CD14-positive monocyte (primary cell): ENCODE results near the gene BDKRB2. TPM values are rescaled to one million over a fixed set of nuclear protein-coding genes. Genes with fewer than 3 reads are reported as not detected.

Experiments used
- DNase-seq, 3 donors: peaks; one replicate each; pipeline ENCODE4 v3.0.0-alpha.2; 2011 to 2022
- H2AFZ ChIP-seq: 2 replicates; pipeline ENCODE4 v1.6.0; 2012; ENCODE audit warnings: mild to moderate bottlenecking, low read depth, low read length, inconsistent platforms; ENCODE audit not compliant: insufficient read depth, poor library complexity, severe bottlenecking
- H3K27ac ChIP-seq, 2 donors: 1 replicate in 1 of 2; 2 replicates in 1 of 2; pipeline ENCODE4 v1.5.1; 2012 to 2013; ENCODE audit warnings: low read length in 2 of 2, control low read depth in 1 of 2, inconsistent platforms in 1 of 2, low read depth in 1 of 2, mild to moderate bottlenecking in 1 of 2
- H3K27me3 ChIP-seq, 2 donors: one replicate each; pipeline versions ENCODE4 v1.6.0 to v1.6.1; 2011 to 2013; ENCODE audit warnings: low read length in 2 of 2; ENCODE audit not compliant: control insufficient read depth in 2 of 2, insufficient read depth in 2 of 2
- H3K36me3 ChIP-seq, 2 donors: replicated peaks in 1 of 2; 1 replicate in 1 of 2; 2 replicates in 1 of 2; pipeline versions ENCODE4 v1.5.1 to v1.6.1; 2012 to 2013; ENCODE audit warnings: low read length in 2 of 2, control low read depth in 1 of 2, inconsistent platforms in 1 of 2, mild to moderate bottlenecking in 1 of 2; ENCODE audit not compliant: insufficient read depth in 2 of 2, control insufficient read depth in 1 of 2
- H3K4me1 ChIP-seq, 2 donors: 1 replicate in 1 of 2; 2 replicates in 1 of 2; pipeline versions ENCODE4 v1.5.1 to v1.6.1; 2012 to 2013; ENCODE audit warnings: low read length in 2 of 2, control low read depth in 1 of 2, inconsistent platforms in 1 of 2, mild to moderate bottlenecking in 1 of 2, moderate library complexity in 1 of 2; ENCODE audit not compliant: insufficient read depth in 2 of 2, control insufficient read depth in 1 of 2
- H3K4me2 ChIP-seq: replicated peaks from 2 replicates; pipeline ENCODE3; 2012; ENCODE audit warnings: low read length, moderate library complexity, mild to moderate bottlenecking; ENCODE audit not compliant: poor library complexity, severe bottlenecking; ENCODE audit errors: extremely low read depth
- H3K4me3 ChIP-seq, 3 experiments: fragments of 200-600 bp in 1 of 3; sonication (generic) in 1 of 3; replicated peaks in 1 of 3; 1 replicate in 2 of 3; 2 replicates in 1 of 3; pipeline ENCODE4 v1.5.1; 2011 to 2013; ENCODE audit warnings: low read length in 3 of 3, mild to moderate bottlenecking in 3 of 3, control low read depth in 2 of 3, low read depth in 2 of 3, inconsistent platforms in 1 of 3, moderate library complexity in 1 of 3
- H3K79me2 ChIP-seq: 2 replicates; pipeline ENCODE4 v1.6.0; 2012; ENCODE audit warnings: mild to moderate bottlenecking, control low read depth, inconsistent platforms, low read length, moderate library complexity; ENCODE audit not compliant: insufficient read depth
- H3K9ac ChIP-seq: 2 replicates; pipeline ENCODE4 v1.6.0; 2017; ENCODE audit warnings: low read length, mild to moderate bottlenecking; ENCODE audit not compliant: insufficient read depth, poor library complexity, severe bottlenecking
- H3K9me3 ChIP-seq, 2 donors: replicated peaks in 1 of 2; 1 replicate in 1 of 2; 2 replicates in 1 of 2; pipeline versions ENCODE4 v1.5.1 to v1.6.1; 2012 to 2013; ENCODE audit warnings: low read length in 2 of 2, control low read depth in 1 of 2; ENCODE audit not compliant: control insufficient read depth in 1 of 2, insufficient read depth in 1 of 2
- H4K20me1 ChIP-seq: 2 replicates; pipeline ENCODE4 v1.6.0; 2012; ENCODE audit warnings: mild to moderate bottlenecking, low read length, control low read depth, moderate library complexity; ENCODE audit not compliant: insufficient read depth
- H3K27ac Mint-ChIP-seq, 7 donors: one replicate each; pipeline ENCODE4 v1.8.0; 2020; ENCODE audit warnings: mild to moderate bottlenecking in 7 of 7, mixed read lengths in 7 of 7, moderate library complexity in 6 of 7, inconsistent platforms in 2 of 7
- H3K27me3 Mint-ChIP-seq, 3 donors: one replicate each; pipeline ENCODE4 v1.8.0; 2021 to 2022; ENCODE audit warnings: low read depth in 3 of 3, mild to moderate bottlenecking in 3 of 3, mixed read lengths in 3 of 3, moderate library complexity in 3 of 3, inconsistent platforms in 1 of 3
- H3K36me3 Mint-ChIP-seq, 2 donors: one replicate each; pipeline ENCODE4 v1.8.0; 2020; ENCODE audit warnings: mixed read lengths in 2 of 2, inconsistent platforms in 1 of 2, mild to moderate bottlenecking in 1 of 2
- H3K4me1 Mint-ChIP-seq: one replicate; pipeline ENCODE4 v1.8.0; 2020; ENCODE audit warnings: mild to moderate bottlenecking, mixed read lengths
- H3K4me3 Mint-ChIP-seq, 2 donors: one replicate each; pipeline ENCODE4 v1.8.0; 2020; ENCODE audit warnings: mild to moderate bottlenecking in 2 of 2, mixed read lengths in 2 of 2, moderate library complexity in 1 of 2
- H3K9me3 Mint-ChIP-seq, 7 donors: one replicate each; pipeline ENCODE4 v1.8.0; 2020 to 2022; ENCODE audit warnings: mixed read lengths in 7 of 7, mild to moderate bottlenecking in 6 of 7, moderate library complexity in 6 of 7, inconsistent platforms in 2 of 7
- WGBS: methylation state at CpG from one replicate; pipeline ENCODE4 v1.1.5; 2013; ENCODE audit warnings: missing lambda C conversion rate; ENCODE audit not compliant: insufficient coverage; 5-methylcytosine and 5-hydroxymethylcytosine counted together
- intact Hi-C, 2 donors: fragments of 100-400 bp; cut with micrococcal nuclease; formaldehyde crosslinking; loops; one replicate each; pipeline versions ENCODE4 v1.15.0 to v1.15.1; 2023
- polyA plus RNA-seq, 3 donors: library from polyadenylated mRNA; depleted of rRNA in 1 of 3; unstranded in 2 of 3; stranded (reverse) in 1 of 3; fragments of 300-500 nt in 2 of 3; fragments of >200 nt in 1 of 3; fragmentation: Illumina TruSeq in 2 of 3; gene quantifications; 1 replicate in 2 of 3; 2 replicates in 1 of 3; pipeline ENCODE4 v1.2.3, GENCODE V29; 2012 to 2021
- TF ChIP-seq, protein P1 (sequence below): fragments of 200-600 bp; IDR thresholded peaks from one replicate; pipeline ENCODE4 v1.8.0; 2022; ENCODE audit warnings: antibody characterized with exemption, mild to moderate bottlenecking

Gene BDKRB2
- polyA plus RNA-seq, 3 donors, result not detected

DNA sequence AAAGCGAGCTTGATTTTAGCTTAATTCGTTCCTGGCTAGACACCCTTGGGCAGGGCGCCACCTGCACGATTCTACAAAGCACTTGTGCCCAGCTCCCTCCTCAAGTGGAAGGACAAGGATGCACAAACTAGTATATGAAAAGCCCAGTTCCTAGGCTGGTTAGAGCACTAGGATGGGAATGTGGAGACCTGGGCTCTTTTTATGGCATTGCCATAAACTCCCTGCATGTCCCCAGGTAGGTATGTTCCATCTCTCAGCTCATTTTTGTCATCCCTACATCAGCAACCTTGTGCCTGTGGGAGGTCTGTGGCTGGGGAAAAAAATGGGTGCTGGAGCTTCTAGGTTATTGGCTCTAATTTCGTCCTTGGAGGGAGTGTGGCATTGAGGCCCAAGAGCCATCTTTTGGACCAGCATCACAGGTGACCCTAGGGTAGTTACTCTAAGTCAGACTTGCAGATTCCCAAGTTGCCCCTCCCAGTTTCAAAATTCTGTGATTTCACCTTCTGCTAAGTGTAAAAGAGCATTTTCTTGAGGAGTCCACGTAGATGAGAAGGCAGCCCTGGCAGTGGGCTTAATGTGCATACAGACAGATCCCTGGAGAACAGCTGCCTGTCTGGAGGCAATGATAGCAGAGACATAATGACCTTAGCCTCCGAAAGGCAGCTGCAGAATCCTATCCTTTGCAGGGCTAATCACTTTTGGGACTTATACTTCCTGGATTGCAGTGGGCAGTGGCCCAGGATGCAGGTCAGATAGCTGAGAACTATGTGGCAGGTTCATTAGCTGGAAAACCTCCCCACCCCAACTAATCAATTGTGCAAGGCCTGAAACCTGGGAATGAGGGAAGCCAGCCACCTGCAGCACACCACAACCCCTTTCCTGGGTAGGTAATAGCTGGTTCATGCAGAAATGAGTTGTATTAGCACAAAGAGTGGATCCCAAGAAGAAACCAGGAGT is 47.6 kb upstream of the BDKRB2 start:
- Histone ChIP-seq H3K79me2 (no peaks in the 10 kb centered on the region), H3K4me1 (no peaks in the 10 kb centered on the region), H3K27me3 (no peaks in the 10 kb centered on the region), H3K9me3 (no peaks in the 10 kb centered on the region), H4K20me1 (no peaks in the 10 kb centered on the region), H3K9ac (no peak overlapping the region), H3K4me2 (no peak overlapping the region), H2AFZ (no peak overlapping the region), H3K4me3 (no peak overlapping the region), H3K27ac (no peak overlapping the region), H3K36me3 (no peaks in the 10 kb centered on the region)
- H3K9me3 Mint-ChIP-seq, result peaks cover 0 to 3% (median 0%) of the 10 kb centered on the region in 7 donors
- peaks cover 3% of the 10 kb centered on the region for H3K4me1 Mint-ChIP-seq
- no peak overlapping the region for H3K27ac Mint-ChIP-seq
- WGBS, result 79% methylated on average over 5 of the region's 7 CpGs
- no peaks in the 10 kb centered on the region for H3K36me3 Mint-ChIP-seq
- TF ChIP-seq, protein P1, sequence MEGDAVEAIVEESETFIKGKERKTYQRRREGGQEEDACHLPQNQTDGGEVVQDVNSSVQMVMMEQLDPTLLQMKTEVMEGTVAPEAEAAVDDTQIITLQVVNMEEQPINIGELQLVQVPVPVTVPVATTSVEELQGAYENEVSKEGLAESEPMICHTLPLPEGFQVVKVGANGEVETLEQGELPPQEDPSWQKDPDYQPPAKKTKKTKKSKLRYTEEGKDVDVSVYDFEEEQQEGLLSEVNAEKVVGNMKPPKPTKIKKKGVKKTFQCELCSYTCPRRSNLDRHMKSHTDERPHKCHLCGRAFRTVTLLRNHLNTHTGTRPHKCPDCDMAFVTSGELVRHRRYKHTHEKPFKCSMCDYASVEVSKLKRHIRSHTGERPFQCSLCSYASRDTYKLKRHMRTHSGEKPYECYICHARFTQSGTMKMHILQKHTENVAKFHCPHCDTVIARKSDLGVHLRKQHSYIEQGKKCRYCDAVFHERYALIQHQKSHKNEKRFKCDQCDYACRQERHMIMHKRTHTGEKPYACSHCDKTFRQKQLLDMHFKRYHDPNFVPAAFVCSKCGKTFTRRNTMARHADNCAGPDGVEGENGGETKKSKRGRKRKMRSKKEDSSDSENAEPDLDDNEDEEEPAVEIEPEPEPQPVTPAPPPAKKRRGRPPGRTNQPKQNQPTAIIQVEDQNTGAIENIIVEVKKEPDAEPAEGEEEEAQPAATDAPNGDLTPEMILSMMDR, result no peak
- no peak for DNase-seq
- H3K4me3 Mint-ChIP-seq, result no peak overlapping the region
- intact Hi-C loops, result no loop called here
- H3K27me3 Mint-ChIP-seq, result peaks cover 0 to 3% (median 0%) of the 10 kb centered on the region in 3 donors

DNA sequence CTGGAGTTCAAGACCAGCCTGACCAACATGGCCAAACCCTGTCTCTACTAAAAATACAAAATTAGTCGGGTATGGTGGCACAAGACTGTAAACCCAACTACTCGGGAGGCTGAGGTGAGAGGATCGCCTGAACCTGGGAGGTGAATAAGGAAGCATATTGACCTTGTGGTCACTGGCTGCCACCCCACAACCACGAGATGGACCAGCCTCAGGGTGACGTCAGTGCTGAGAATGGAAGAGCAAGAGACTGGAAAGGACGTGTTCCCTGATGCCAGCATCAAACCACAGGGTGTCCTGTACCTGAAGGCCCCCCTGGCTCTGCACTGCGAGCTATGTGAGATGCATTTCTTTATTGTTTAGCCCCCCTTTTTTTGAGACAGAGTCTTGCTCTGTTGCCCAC is 45.9 kb upstream of the BDKRB2 start:
- H2AFZ ChIP-seq, result no peak overlapping the region
- H3K27ac ChIP-seq, result no peak overlapping the region
- no peaks in the 10 kb centered on the region for H3K27me3 ChIP-seq
- no peak overlapping the region for H3K9ac ChIP-seq
- H3K4me3 Mint-ChIP-seq, result no peak overlapping the region
- peaks cover 3% of the 10 kb centered on the region for H3K4me1 Mint-ChIP-seq
- H3K4me3 ChIP-seq, result no peak overlapping the region
- peaks cover 1 to 4% (median 2%) of the 10 kb centered on the region in 3 donors for H3K27me3 Mint-ChIP-seq
- H3K36me3 Mint-ChIP-seq, result no peaks in the 10 kb centered on the region
- H3K36me3 ChIP-seq, result no peaks in the 10 kb centered on the region
- TF ChIP-seq, protein P1, result no peak
- no peak for DNase-seq
- peaks cover 0 to 5% (median 1%) of the 10 kb centered on the region in 7 donors for H3K9me3 Mint-ChIP-seq
- no peaks in the 10 kb centered on the region for H3K4me1 ChIP-seq
- no peaks in the 10 kb centered on the region for H3K79me2 ChIP-seq
- WGBS, result 75% methylated on average over 5 of the region's 7 CpGs
- intact Hi-C loops, result no loop called here
- H3K27ac Mint-ChIP-seq, result peak overlapping the region in 1 of 7 donors; percentile 37
- no peak overlapping the region for H3K4me2 ChIP-seq
- no peaks in the 10 kb centered on the region for H4K20me1 ChIP-seq
- H3K9me3 ChIP-seq, result no peaks in the 10 kb centered on the region
